IMR-90 (cell line): ENCODE measurements around the gene ANKRD2. TPM values are rescaled to one million over a fixed set of nuclear protein-coding genes. Genes with fewer than 3 reads are reported as not detected.

ENCODE experiments used
- ATAC-seq: fragments of 200-7000 bp; cut with Tn5 transposase; 2 replicates; pipeline ENCODE4 v1.9.1; 2020; ENCODE audit warnings: low read depth, mild to moderate bottlenecking, moderate library complexity
- BruUV-seq: library from RNA; stranded (reverse); fragments of 400-500 nt; replicated peaks from 2 replicates; lab custom pipeline; 2021; lab: Mats Ljungman, UMichigan
- CTCF ChIA-PET: fragments of 300-600 bp; formaldehyde crosslinking; extraction: SDS; loops from one replicate; lab custom pipeline; 2021; ENCODE audit warnings: antibody characterized with exemption; lab: Yijun Ruan, JAX
- POLR2A ChIA-PET: fragments of 300-600 bp; sonication (Branson Sonifier 250); formaldehyde crosslinking; loops from one replicate; lab custom pipeline; 2022; ENCODE audit warnings: antibody characterized with exemption; ENCODE audit not compliant: unreplicated experiment; lab: Charles Lee
- DNase-seq: peaks from one replicate; pipeline ENCODE4 v3.0.0; 2013
- H2AFZ ChIP-seq: replicated peaks from 2 replicates; pipeline ENCODE3; 2013; ENCODE audit warnings: low read length, mild to moderate bottlenecking; ENCODE audit not compliant: poor library complexity
- H2AK5ac ChIP-seq: 2 replicates; pipeline ENCODE4 v1.6.1; 2013; ENCODE audit warnings: low read depth, low read length, inconsistent platforms
- H2AK9ac ChIP-seq: replicated peaks from 2 replicates; pipeline ENCODE3; 2013; ENCODE audit warnings: mild to moderate bottlenecking, low read depth, low read length, moderate library complexity; ENCODE audit not compliant: poor library complexity
- H2BK120ac ChIP-seq: 2 replicates; pipeline ENCODE4 v1.6.1; 2013; ENCODE audit warnings: low read depth, low read length, inconsistent platforms
- H2BK15ac ChIP-seq: 3 replicates; pipeline ENCODE4 v1.6.1; 2013; ENCODE audit warnings: low read depth, low read length, inconsistent platforms
- H2BK20ac ChIP-seq: 2 replicates; pipeline ENCODE4 v1.6.1; 2013; ENCODE audit warnings: low read depth, mild to moderate bottlenecking, inconsistent platforms, low read length, moderate library complexity
- H2BK5ac ChIP-seq: 2 replicates; pipeline ENCODE4 v1.6.1; 2013; ENCODE audit warnings: mild to moderate bottlenecking, low read depth, low read length, inconsistent platforms; ENCODE audit not compliant: poor library complexity, severe bottlenecking
- H3K14ac ChIP-seq: replicated peaks from 2 replicates; pipeline ENCODE4 v1.6.1; 2013; ENCODE audit warnings: low read depth, low read length, inconsistent platforms
- H3K18ac ChIP-seq: 2 replicates; pipeline ENCODE4 v1.6.1; 2013; ENCODE audit warnings: low read depth, low read length, control low read depth
- H3K23ac ChIP-seq: 2 replicates; pipeline ENCODE4 v1.6.1; 2013; ENCODE audit warnings: low read depth, low read length, inconsistent platforms
- H3K27ac ChIP-seq: 2 replicates; pipeline ENCODE4 v1.5.1; 2013; ENCODE audit warnings: mild to moderate bottlenecking, control low read depth, low read length; ENCODE audit not compliant: insufficient read depth
- H3K27me3 ChIP-seq: 2 replicates; pipeline ENCODE4 v1.6.1; 2013; ENCODE audit warnings: low read length; ENCODE audit not compliant: control insufficient read depth, insufficient read depth
- H3K36me3 ChIP-seq: 2 replicates; pipeline ENCODE4 v1.6.1; 2013; ENCODE audit warnings: low read length, mixed read lengths; ENCODE audit not compliant: control insufficient read depth, insufficient read depth
- H3K4ac ChIP-seq: 2 replicates; pipeline ENCODE4 v1.6.1; 2013; ENCODE audit warnings: low read depth, low read length, inconsistent platforms
- H3K4me1 ChIP-seq: 2 replicates; pipeline ENCODE4 v1.6.1; 2013; ENCODE audit warnings: low read length, mixed read lengths; ENCODE audit not compliant: control insufficient read depth, insufficient read depth
- H3K4me2 ChIP-seq: 2 replicates; pipeline ENCODE4 v1.6.1; 2013; ENCODE audit warnings: low read depth, mild to moderate bottlenecking, control low read depth, low read length, moderate library complexity
- H3K4me3 ChIP-seq: 2 replicates; pipeline ENCODE4 v1.5.1; 2013; ENCODE audit warnings: low read depth, mild to moderate bottlenecking, control low read depth, low read length, moderate library complexity; ENCODE audit not compliant: insufficient read depth
- H3K56ac ChIP-seq: 2 replicates; pipeline ENCODE4 v1.6.1; 2013; ENCODE audit warnings: low read length, inconsistent platforms; ENCODE audit not compliant: insufficient read depth; ENCODE audit errors: extremely low read depth
- H3K79me1 ChIP-seq, 2 experiments: 2 replicates each; pipeline ENCODE4 v1.6.1; 2013; ENCODE audit warnings: low read length in 2 of 2, inconsistent platforms in 1 of 2, low read depth in 1 of 2
- H3K9ac ChIP-seq: 2 replicates; pipeline ENCODE4 v1.6.1; 2013; ENCODE audit warnings: low read depth, low read length, control low read depth
- H3K9me1 ChIP-seq: 2 replicates; pipeline ENCODE4 v1.6.1; 2013; ENCODE audit warnings: low read length, inconsistent platforms; ENCODE audit not compliant: insufficient read depth
- H3K9me3 ChIP-seq: 2 replicates; pipeline ENCODE4 v1.6.1; 2013; ENCODE audit warnings: low read length; ENCODE audit not compliant: control insufficient read depth, insufficient read depth
- H4K20me1 ChIP-seq: 2 replicates; pipeline ENCODE4 v1.6.1; 2013; ENCODE audit warnings: low read length, inconsistent platforms; ENCODE audit not compliant: insufficient read depth
- H4K5ac ChIP-seq: 2 replicates; pipeline ENCODE4 v1.6.1; 2013; ENCODE audit warnings: mild to moderate bottlenecking, low read depth, low read length, control low read depth
- H4K8ac ChIP-seq, 2 experiments: 2 replicates each; pipeline ENCODE4 v1.6.1; 2013; ENCODE audit warnings: low read depth in 2 of 2, low read length in 2 of 2, control low read depth in 1 of 2, inconsistent platforms in 1 of 2
- H4K91ac ChIP-seq: 2 replicates; pipeline ENCODE4 v1.6.1; 2013; ENCODE audit warnings: low read depth, low read length, inconsistent platforms; ENCODE audit not compliant: insufficient read depth
- BHLHE40 ChIP-seq: fragments of 150-350 bp; IDR thresholded peaks from 2 replicates; pipeline ENCODE4 v1.6.1; 2016; ENCODE audit warnings: mild to moderate bottlenecking, low read depth, low read length
- MXI1 ChIP-seq: IDR thresholded peaks from 2 replicates; pipeline ENCODE4 v1.6.1; 2012; ENCODE audit warnings: low read depth, mild to moderate bottlenecking, low read length, moderate library complexity, borderline replicate concordance
- POLR2A ChIP-seq: IDR thresholded peaks from 2 replicates; pipeline ENCODE4 v1.6.1; 2012; ENCODE audit warnings: mild to moderate bottlenecking, low read depth, low read length
- SMC3 ChIP-seq: fragments of 150-350 bp; IDR thresholded peaks from 2 replicates; pipeline ENCODE4 v1.6.1; 2016; ENCODE audit warnings: low read depth, mild to moderate bottlenecking, antibody characterized with exemption, low read length, moderate library complexity
- WGBS, 2 experiments: methylation state at CpG; one replicate each; pipeline versions ENCODE4 v1.1.5 to v1.1.7; 2013; ENCODE audit warnings: missing lambda C conversion rate in 2 of 2; ENCODE audit not compliant: insufficient read length in 1 of 2; ENCODE audit errors: extremely low coverage in 2 of 2; 5-methylcytosine and 5-hydroxymethylcytosine counted together
- dilution Hi-C: fragments of 300-500 bp; cut with HindIII; formaldehyde crosslinking; loops from one replicate; pipeline ENCODE4 v1.14.3; 2018; ENCODE audit warnings: low sequenced_read_pairs; ENCODE audit not compliant: unreplicated experiment
- in situ Hi-C: fragments of 300-500 bp; cut with MboI; formaldehyde crosslinking; loops from 3 replicates; pipeline ENCODE4 v1.14.3; 2019; ENCODE audit warnings: low sequenced_read_pairs, inconsistent platforms, mixed read lengths
- intact Hi-C: fragments of 100-400 bp; cut with micrococcal nuclease; formaldehyde crosslinking; loops from 2 replicates; pipeline ENCODE4 v1.10.0; 2022
- polyA plus RNA-seq, 3 experiments: library from polyadenylated mRNA; depleted of rRNA; stranded (reverse); fragments of >200 nt; gene quantifications; 2 replicates each; pipeline ENCODE4 v1.2.3, GENCODE V29; 2012; ENCODE audit warnings: low replicate concordance in 1 of 3
- total RNA-seq: library from RNA; depleted of rRNA; stranded (reverse); fragments of >200 nt; gene quantifications from 2 replicates; pipeline ENCODE4 v1.2.3, GENCODE V29; 2012
- TF ChIP-seq, protein P1 (sequence below): conservative IDR thresholded peaks from 2 replicates; pipeline ENCODE4 v1.5.1; 2012; ENCODE audit warnings: mild to moderate bottlenecking, low read depth, low read length, improper control_type of control experiment

The ANKRD2 gene
- total and polyA plus RNA-seq, 2 of the 4 experiments (the other 2 are of a cell fraction): 0.36 to 0.65 TPM

DNA sequence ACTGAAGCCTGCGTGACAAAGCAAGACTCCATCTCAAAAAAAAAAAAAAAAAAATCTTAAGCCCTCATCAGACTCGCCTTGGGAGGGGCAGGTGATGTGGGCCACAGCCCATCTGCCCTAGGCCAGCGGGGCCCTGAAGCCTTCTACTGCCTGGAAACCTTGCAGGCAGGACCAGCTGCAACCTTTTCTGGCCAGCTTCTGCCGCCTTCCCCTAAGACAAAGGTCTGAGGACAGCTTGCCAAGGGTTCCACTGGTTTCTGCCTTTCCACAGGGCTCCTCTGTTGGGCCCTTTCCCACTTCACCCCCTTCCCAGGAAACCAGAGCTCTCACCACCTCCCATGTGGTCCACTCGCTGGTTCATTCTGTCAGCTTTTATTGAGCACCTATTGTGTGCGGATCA is 38.7 kb upstream of the ANKRD2 start:
- POLR2A ChIA-PET: interaction anchor here (0.7 kb wide), 1 partner anchor 41 kb away, joined by 4 read pairs; no protein-coding TSS in a partner anchor
- peaks cover 17% of the 10 kb centered on the region for H3K4me1 ChIP-seq

More for the DNA sequence above, 38.7 kb upstream of the ANKRD2 start:
- Histone ChIP-seq H3K23ac (no peak overlapping the region), H2BK15ac (no peak overlapping the region), H3K4ac (0 out of 2 replicates have a peak overlapping the region, but pooled peaks have one; percentile 6), H2AFZ (no peak overlapping the region), H3K9ac (no peak overlapping the region), H3K27me3 (no peaks in the 10 kb centered on the region), H2BK20ac (no peak overlapping the region), H2AK5ac (no peak overlapping the region; the same call in 1 of the 2 replicates), H2AK9ac (peak overlapping the region; percentile 63), H4K8ac (no peak overlapping the region), H4K5ac (no peak overlapping the region), H3K14ac (no peak overlapping the region), H2BK5ac (no peak overlapping the region), H3K9me3 (no peaks in the 10 kb centered on the region), H3K36me3 (peaks cover 2% of the 10 kb centered on the region; the same call in 1 of the 2 replicates), H3K79me1 (peaks cover 4 to 65% of the 10 kb centered on the region in 2 experiments), H3K4me2 (no peak overlapping the region), H3K4me3 (no peak overlapping the region), H2BK120ac (no peak overlapping the region), H3K9me1 (peaks cover 25% of the 10 kb centered on the region), H3K56ac (no peak overlapping the region), H4K20me1 (peaks cover 29% of the 10 kb centered on the region), H3K27ac (no peak overlapping the region), H4K91ac (no peak overlapping the region), H3K18ac (no peak overlapping the region)
- ATAC-seq: no peak
- CTCF ChIA-PET: interaction anchor here (0.7 kb wide), 1 partner anchor 42 kb away, joined by 4 read pairs; no protein-coding TSS in a partner anchor
- no TSS peak for BruUV-seq
- in situ Hi-C loops: no loop called here
- DNase-seq: no peak
- intact Hi-C loops: no loop called here
- 100% methylated on average over 3 of the region's 6 CpGs; no CpG with 5 or more reads in 1 of the 2 experiments for WGBS, 2 experiments
- dilution Hi-C loops: no loop called here
- TF ChIP-seq BHLHE40: no peak
- no peak for TF ChIP-seq MXI1
- TF ChIP-seq, protein P1, sequence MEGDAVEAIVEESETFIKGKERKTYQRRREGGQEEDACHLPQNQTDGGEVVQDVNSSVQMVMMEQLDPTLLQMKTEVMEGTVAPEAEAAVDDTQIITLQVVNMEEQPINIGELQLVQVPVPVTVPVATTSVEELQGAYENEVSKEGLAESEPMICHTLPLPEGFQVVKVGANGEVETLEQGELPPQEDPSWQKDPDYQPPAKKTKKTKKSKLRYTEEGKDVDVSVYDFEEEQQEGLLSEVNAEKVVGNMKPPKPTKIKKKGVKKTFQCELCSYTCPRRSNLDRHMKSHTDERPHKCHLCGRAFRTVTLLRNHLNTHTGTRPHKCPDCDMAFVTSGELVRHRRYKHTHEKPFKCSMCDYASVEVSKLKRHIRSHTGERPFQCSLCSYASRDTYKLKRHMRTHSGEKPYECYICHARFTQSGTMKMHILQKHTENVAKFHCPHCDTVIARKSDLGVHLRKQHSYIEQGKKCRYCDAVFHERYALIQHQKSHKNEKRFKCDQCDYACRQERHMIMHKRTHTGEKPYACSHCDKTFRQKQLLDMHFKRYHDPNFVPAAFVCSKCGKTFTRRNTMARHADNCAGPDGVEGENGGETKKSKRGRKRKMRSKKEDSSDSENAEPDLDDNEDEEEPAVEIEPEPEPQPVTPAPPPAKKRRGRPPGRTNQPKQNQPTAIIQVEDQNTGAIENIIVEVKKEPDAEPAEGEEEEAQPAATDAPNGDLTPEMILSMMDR: no peak
- no peak for TF ChIP-seq POLR2A
- no peak for TF ChIP-seq SMC3
